ENCODE measurements around the gene C1orf94.

The C1orf94 gene

DNA sequence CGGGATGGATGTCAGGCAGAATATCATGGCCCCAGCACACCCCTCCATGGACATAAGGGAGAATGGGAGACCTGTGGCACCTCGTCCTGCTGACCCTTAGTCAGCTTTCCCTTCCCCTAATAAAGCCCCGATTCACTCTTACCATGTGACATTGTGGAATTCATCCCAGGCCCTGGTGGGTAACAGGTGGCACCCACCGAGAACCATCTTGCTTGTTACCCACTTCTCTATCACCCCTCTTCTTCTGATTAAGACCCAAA lies 44.6 kb upstream of the C1orf94 start:
- Histone ChIP-seq H3K27ac (ENCODE audit: insufficient read depth in 1 of 2, low read depth in 1 of 2, low read length in 2 of 2, poor library complexity in 1 of 2, severe bottlenecking in 2 of 2) (no peak overlapping the region), H3K4me1 (ENCODE audit: control extremely low read depth in 1 of 4, control insufficient read depth in 4 of 4, insufficient read depth in 4 of 4, low read length in 3 of 4) (no peaks in the 10 kb centered on the region), H3K27me3 (replicated peaks in 2 of 5; ENCODE audit: control insufficient read depth in 4 of 5, insufficient read depth in 5 of 5, low read length in 4 of 5) (peaks cover 0 to 15% (median 2%) of the 10 kb centered on the region in 5 experiments), H3K36me3 (ENCODE audit: control insufficient read depth in 4 of 4, insufficient read depth in 4 of 4, low read length in 3 of 4) (no peaks in the 10 kb centered on the region), H3K4me3 (ENCODE audit: control insufficient read depth in 1 of 7, extremely low read depth in 1 of 7, insufficient read depth in 4 of 7, low read depth in 2 of 7, low read length in 6 of 7) (no peak overlapping the region), H3K9me3 (ENCODE audit: control extremely low read depth in 1 of 5, control insufficient read depth in 4 of 5, insufficient read depth in 2 of 5, low read depth in 1 of 5, low read length in 4 of 5) (no peaks in the 10 kb centered on the region)
- ChIA-PET POLR2A (no interaction called here), CTCF (no interaction called here)
- DNase-seq, result no peak
- WGBS (ENCODE audit: insufficient coverage), result 90% methylated on average over 2 of the region's 4 CpGs

DNA sequence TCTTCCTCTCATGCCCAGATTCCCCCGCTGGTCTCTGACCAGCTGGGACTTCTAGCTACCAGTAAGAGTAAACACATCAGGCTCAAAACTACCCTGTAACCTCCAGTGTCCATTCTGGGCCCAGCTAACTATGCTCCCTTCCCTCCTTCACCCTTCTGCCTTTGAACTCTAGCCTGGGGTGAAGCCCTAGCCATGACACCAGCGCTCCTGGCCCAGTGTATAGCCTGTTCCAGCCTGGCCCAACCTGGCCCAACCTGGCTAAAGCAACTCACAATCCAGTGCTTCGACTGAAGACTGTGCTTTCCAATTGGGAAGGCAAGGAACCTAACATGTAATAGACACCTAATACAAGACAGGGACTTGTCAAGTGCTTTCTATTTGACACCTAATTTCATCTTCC lies 39.3 kb upstream of the C1orf94 start:
- DNase-seq, result no peak
- Histone ChIP-seq H3K36me3 (ENCODE audit: control insufficient read depth in 4 of 4, insufficient read depth in 4 of 4, low read length in 3 of 4) (no peaks in the 10 kb centered on the region), H3K4me1 (ENCODE audit: control extremely low read depth in 1 of 4, control insufficient read depth in 4 of 4, insufficient read depth in 4 of 4, low read length in 3 of 4) (no peaks in the 10 kb centered on the region), H3K9me3 (ENCODE audit: control extremely low read depth in 1 of 5, control insufficient read depth in 4 of 5, insufficient read depth in 2 of 5, low read depth in 1 of 5, low read length in 4 of 5) (no peaks in the 10 kb centered on the region), H3K27me3 (replicated peaks in 2 of 5; ENCODE audit: control insufficient read depth in 4 of 5, insufficient read depth in 5 of 5, low read length in 4 of 5) (peaks cover 0 to 2% (median 0%) of the 10 kb centered on the region in 5 experiments), H3K27ac (ENCODE audit: insufficient read depth in 1 of 2, low read depth in 1 of 2, low read length in 2 of 2, poor library complexity in 1 of 2, severe bottlenecking in 2 of 2) (no peak overlapping the region), H3K4me3 (ENCODE audit: control insufficient read depth in 1 of 7, extremely low read depth in 1 of 7, insufficient read depth in 4 of 7, low read depth in 2 of 7, low read length in 6 of 7) (no peak overlapping the region)
- POLR2A ChIA-PET, result no interaction called here
- WGBS (ENCODE audit: insufficient coverage), result 94% methylated on average over 2 of the region's 3 CpGs
- CTCF ChIA-PET, result no interaction called here

DNA sequence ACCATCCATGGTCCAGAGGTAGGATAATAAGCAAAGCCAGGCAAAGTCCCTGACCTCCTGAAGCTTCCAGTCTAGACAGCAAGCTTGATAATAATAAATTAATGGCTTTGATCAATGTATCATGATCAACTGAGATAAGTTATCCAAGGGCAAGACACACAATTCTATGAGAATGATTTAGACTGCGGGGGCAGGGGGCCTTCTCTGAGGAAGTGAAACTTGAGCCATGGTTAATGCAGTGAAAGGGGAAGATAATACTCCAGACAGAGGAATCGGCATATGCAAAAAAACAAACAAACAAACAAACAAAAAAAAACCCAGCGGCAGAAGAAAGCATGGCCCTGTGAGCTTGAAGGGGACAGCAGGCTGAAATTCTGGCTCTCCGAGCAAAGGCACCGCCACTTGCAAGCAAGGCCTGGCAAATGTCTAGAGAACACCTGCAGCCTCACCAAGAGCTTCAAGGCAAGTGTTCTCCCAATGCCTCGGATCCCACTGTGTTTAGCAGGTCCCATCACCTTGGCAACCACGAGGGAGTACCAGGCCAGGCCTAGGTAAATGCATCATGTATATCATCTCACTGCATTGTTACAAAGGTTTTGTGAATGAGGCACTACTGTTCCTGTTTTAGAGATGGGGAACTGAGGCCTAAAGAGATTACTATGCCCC lies 36.6 kb upstream of the C1orf94 start:
- no peaks in the 10 kb centered on the region for H3K9me3 ChIP-seq (ENCODE audit: control extremely low read depth in 1 of 5, control insufficient read depth in 4 of 5, insufficient read depth in 2 of 5, low read depth in 1 of 5, low read length in 4 of 5)
- no peak overlapping the region for H3K4me3 ChIP-seq (ENCODE audit: control insufficient read depth in 1 of 7, extremely low read depth in 1 of 7, insufficient read depth in 4 of 7, low read depth in 2 of 7, low read length in 6 of 7)
- WGBS (ENCODE audit: insufficient coverage), result 74% methylated on average over 4 of the region's 7 CpGs
- H3K27ac ChIP-seq (ENCODE audit: insufficient read depth in 1 of 2, low read depth in 1 of 2, low read length in 2 of 2, poor library complexity in 1 of 2, severe bottlenecking in 2 of 2), result no peak overlapping the region
- no peak for DNase-seq
- POLR2A ChIA-PET, result no interaction called here
- CTCF ChIA-PET, result no interaction called here
- H3K4me1 ChIP-seq (ENCODE audit: control extremely low read depth in 1 of 4, control insufficient read depth in 4 of 4, insufficient read depth in 4 of 4, low read length in 3 of 4), result no peaks in the 10 kb centered on the region
- H3K27me3 ChIP-seq (replicated peaks in 2 of 5; ENCODE audit: control insufficient read depth in 4 of 5, insufficient read depth in 5 of 5, low read length in 4 of 5), result peaks cover 0 to 6% (median 0%) of the 10 kb centered on the region in 5 experiments
- H3K36me3 ChIP-seq (ENCODE audit: control insufficient read depth in 4 of 4, insufficient read depth in 4 of 4, low read length in 3 of 4), result no peaks in the 10 kb centered on the region

- 100% methylated on average over 1 of the region's 2 CpGs for WGBS (ENCODE audit: insufficient coverage)
- Histone ChIP-seq H3K27ac (ENCODE audit: insufficient read depth in 1 of 2, low read depth in 1 of 2, low read length in 2 of 2, poor library complexity in 1 of 2, severe bottlenecking in 2 of 2) (no peak overlapping the region), H3K9me3 (ENCODE audit: control extremely low read depth in 1 of 5, control insufficient read depth in 4 of 5, insufficient read depth in 2 of 5, low read depth in 1 of 5, low read length in 4 of 5) (no peaks in the 10 kb centered on the region), H3K4me3 (ENCODE audit: control insufficient read depth in 1 of 7, extremely low read depth in 1 of 7, insufficient read depth in 4 of 7, low read depth in 2 of 7, low read length in 6 of 7) (no peak overlapping the region), H3K4me1 (ENCODE audit: control extremely low read depth in 1 of 4, control insufficient read depth in 4 of 4, insufficient read depth in 4 of 4, low read length in 3 of 4) (no peaks in the 10 kb centered on the region), H3K36me3 (ENCODE audit: control insufficient read depth in 4 of 4, insufficient read depth in 4 of 4, low read length in 3 of 4) (no peaks in the 10 kb centered on the region), H3K27me3 (replicated peaks in 2 of 5; ENCODE audit: control insufficient read depth in 4 of 5, insufficient read depth in 5 of 5, low read length in 4 of 5) (peaks cover 0 to 18% (median 0%) of the 10 kb centered on the region in 5 experiments)
- CTCF ChIA-PET, result no interaction called here
- DNase-seq, result no peak
- POLR2A ChIA-PET, result no interaction called here
Measured at GRCh38 chr1:34143975-34144374, 32.7 kb upstream of the C1orf94 start.

DNA sequence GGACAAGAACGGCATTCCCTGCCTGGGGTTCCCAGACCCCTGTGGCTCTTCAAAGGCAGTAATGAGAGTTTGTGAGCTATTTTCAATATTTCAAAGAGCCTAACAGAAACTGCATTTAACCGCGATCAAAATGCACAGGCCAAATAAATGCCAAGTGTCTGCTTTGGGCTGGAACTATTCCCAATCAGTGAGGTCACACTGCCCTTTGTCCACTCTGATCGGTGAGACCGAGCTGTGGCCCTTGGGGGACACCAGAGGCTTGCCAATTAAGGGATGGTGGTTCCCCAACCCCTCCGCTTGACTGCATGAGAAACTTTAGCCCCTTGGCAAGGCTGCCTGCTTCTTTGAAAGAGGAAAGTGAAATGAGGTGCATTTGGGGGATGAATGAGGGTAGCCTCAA lies 31.9 kb upstream of the C1orf94 start:
- H3K27me3 ChIP-seq (replicated peaks in 2 of 5; ENCODE audit: control insufficient read depth in 4 of 5, insufficient read depth in 5 of 5, low read length in 4 of 5), result peaks cover 0 to 24% (median 0%) of the 10 kb centered on the region in 5 experiments
- WGBS (ENCODE audit: insufficient coverage), result 96% methylated on average over 6 of the region's 6 CpGs
- ChIA-PET POLR2A (no interaction called here), CTCF (no interaction called here)
- H3K4me3 ChIP-seq (ENCODE audit: control insufficient read depth in 1 of 7, extremely low read depth in 1 of 7, insufficient read depth in 4 of 7, low read depth in 2 of 7, low read length in 6 of 7), result no peak overlapping the region
- H3K27ac ChIP-seq (ENCODE audit: insufficient read depth in 1 of 2, low read depth in 1 of 2, low read length in 2 of 2, poor library complexity in 1 of 2, severe bottlenecking in 2 of 2), result no peak overlapping the region
- DNase-seq, result no peak
- no peaks in the 10 kb centered on the region for H3K4me1 ChIP-seq (ENCODE audit: control extremely low read depth in 1 of 4, control insufficient read depth in 4 of 4, insufficient read depth in 4 of 4, low read length in 3 of 4)
- H3K9me3 ChIP-seq (ENCODE audit: control extremely low read depth in 1 of 5, control insufficient read depth in 4 of 5, insufficient read depth in 2 of 5, low read depth in 1 of 5, low read length in 4 of 5), result no peaks in the 10 kb centered on the region
- H3K36me3 ChIP-seq (ENCODE audit: control insufficient read depth in 4 of 4, insufficient read depth in 4 of 4, low read length in 3 of 4), result no peaks in the 10 kb centered on the region

DNA sequence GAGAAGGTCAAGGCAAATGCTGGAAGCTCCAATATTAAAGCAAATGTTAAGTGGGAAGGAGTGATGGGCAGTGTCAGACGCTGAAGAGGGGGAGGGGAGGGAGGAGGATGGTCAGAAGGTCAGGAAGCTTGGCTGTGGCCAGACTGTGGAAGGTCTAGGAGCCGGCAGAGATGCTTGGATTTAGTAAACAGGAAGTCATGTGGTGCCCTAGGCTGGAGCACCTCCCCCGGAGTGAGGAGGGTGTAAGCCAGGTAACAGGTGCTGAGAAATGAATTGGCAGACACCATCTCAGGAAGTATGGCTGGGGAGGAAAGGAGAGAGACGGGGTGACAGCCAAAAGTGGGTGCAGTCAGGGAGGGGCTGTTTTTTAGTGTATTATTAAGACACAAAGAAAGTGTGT lies 29.4 kb upstream of the C1orf94 start:
- POLR2A ChIA-PET, result no interaction called here
- Histone ChIP-seq H3K9me3 (ENCODE audit: control extremely low read depth in 1 of 5, control insufficient read depth in 4 of 5, insufficient read depth in 2 of 5, low read depth in 1 of 5, low read length in 4 of 5) (no peaks in the 10 kb centered on the region), H3K4me3 (ENCODE audit: control insufficient read depth in 1 of 7, extremely low read depth in 1 of 7, insufficient read depth in 4 of 7, low read depth in 2 of 7, low read length in 6 of 7) (no peak overlapping the region), H3K27ac (ENCODE audit: insufficient read depth in 1 of 2, low read depth in 1 of 2, low read length in 2 of 2, poor library complexity in 1 of 2, severe bottlenecking in 2 of 2) (no peak overlapping the region), H3K4me1 (ENCODE audit: control extremely low read depth in 1 of 4, control insufficient read depth in 4 of 4, insufficient read depth in 4 of 4, low read length in 3 of 4) (no peaks in the 10 kb centered on the region), H3K36me3 (ENCODE audit: control insufficient read depth in 4 of 4, insufficient read depth in 4 of 4, low read length in 3 of 4) (no peaks in the 10 kb centered on the region), H3K27me3 (replicated peaks in 2 of 5; ENCODE audit: control insufficient read depth in 4 of 5, insufficient read depth in 5 of 5, low read length in 4 of 5) (peaks cover 0 to 24% (median 0%) of the 10 kb centered on the region in 5 experiments)
- CTCF ChIA-PET, result no interaction called here
- WGBS (ENCODE audit: insufficient coverage), result 8% methylated on average over 4 of the region's 4 CpGs
- no peak for DNase-seq

- Histone ChIP-seq H3K27ac (ENCODE audit: insufficient read depth in 1 of 2, low read depth in 1 of 2, low read length in 2 of 2, poor library complexity in 1 of 2, severe bottlenecking in 2 of 2) (no peak overlapping the region), H3K4me1 (ENCODE audit: control extremely low read depth in 1 of 4, control insufficient read depth in 4 of 4, insufficient read depth in 4 of 4, low read length in 3 of 4) (no peaks in the 10 kb centered on the region), H3K36me3 (ENCODE audit: control insufficient read depth in 4 of 4, insufficient read depth in 4 of 4, low read length in 3 of 4) (no peaks in the 10 kb centered on the region), H3K4me3 (ENCODE audit: control insufficient read depth in 1 of 7, extremely low read depth in 1 of 7, insufficient read depth in 4 of 7, low read depth in 2 of 7, low read length in 6 of 7) (no peak overlapping the region), H3K27me3 (replicated peaks in 2 of 5; ENCODE audit: control insufficient read depth in 4 of 5, insufficient read depth in 5 of 5, low read length in 4 of 5) (peaks cover 0 to 27% (median 0%) of the 10 kb centered on the region in 5 experiments), H3K9me3 (ENCODE audit: control extremely low read depth in 1 of 5, control insufficient read depth in 4 of 5, insufficient read depth in 2 of 5, low read depth in 1 of 5, low read length in 4 of 5) (no peaks in the 10 kb centered on the region)
- DNase-seq, result no peak
- WGBS (ENCODE audit: insufficient coverage), result 67% methylated on average over 2 of the region's 3 CpGs
- ChIA-PET CTCF (no interaction called here), POLR2A (no interaction called here)
Measured at GRCh38 chr1:34149501-34149900, 27.2 kb upstream of the C1orf94 start.

Data from common myeloid progenitor, CD34-positive (primary cell).